Astrocyte (in vitro differentiated cells and primary cell): ENCODE results near the gene LRRC3B. TPM values are rescaled to one million over a fixed set of nuclear protein-coding genes. Genes with fewer than 3 reads are reported as not detected.

Source experiments
- DNase-seq: peaks from one replicate; pipeline ENCODE4 v3.0.0-alpha.2; 2010; ENCODE audit warnings: low read depth
- FAIRE-seq: peaks from 2 replicates; lab custom pipeline; 2011; peaks lifted over from hg19 to GRCh38; lab: Jason Lieb, UNC
- H2AFZ ChIP-seq: 2 replicates; pipeline ENCODE4 v1.6.0; 2012; ENCODE audit warnings: low read depth, low read length, inconsistent platforms
- H3K27ac ChIP-seq: 2 replicates; pipeline ENCODE4 v1.5.1; 2011; ENCODE audit warnings: low read depth, low read length, inconsistent platforms
- H3K27me3 ChIP-seq: 2 replicates; pipeline ENCODE4 v1.6.0; 2011; ENCODE audit warnings: low read length, inconsistent platforms; ENCODE audit not compliant: insufficient read depth
- H3K36me3 ChIP-seq: 2 replicates; pipeline ENCODE4 v1.5.1; 2011; ENCODE audit warnings: low read length, inconsistent platforms; ENCODE audit not compliant: insufficient read depth
- H3K4me1 ChIP-seq: 2 replicates; pipeline ENCODE4 v1.5.1; 2011; ENCODE audit warnings: low read length, inconsistent platforms; ENCODE audit not compliant: insufficient read depth
- H3K4me2 ChIP-seq: 2 replicates; pipeline ENCODE4 v1.6.0; 2012; ENCODE audit warnings: low read length, inconsistent platforms
- H3K4me3 ChIP-seq: 2 replicates; pipeline ENCODE4 v1.5.1; 2011; ENCODE audit warnings: low read depth, mild to moderate bottlenecking, low read length, inconsistent platforms; ENCODE audit not compliant: insufficient read depth
- H3K79me2 ChIP-seq: 2 replicates; pipeline ENCODE4 v1.6.0; 2012; ENCODE audit warnings: mild to moderate bottlenecking, low read length, inconsistent platforms; ENCODE audit not compliant: insufficient read depth
- H3K9ac ChIP-seq: 2 replicates; pipeline ENCODE4 v1.6.0; 2012; ENCODE audit warnings: mild to moderate bottlenecking, low read length, inconsistent platforms
- H3K9me3 ChIP-seq: 2 replicates; pipeline ENCODE4 v1.5.1; 2012; ENCODE audit warnings: low read depth, mild to moderate bottlenecking, low read length, inconsistent platforms; ENCODE audit not compliant: insufficient read depth
- H4K20me1 ChIP-seq: 2 replicates; pipeline ENCODE4 v1.6.0; 2012; ENCODE audit warnings: low read length, inconsistent platforms; ENCODE audit not compliant: insufficient read depth
- H3K27ac Mint-ChIP-seq: one replicate; pipeline ENCODE4 v1.8.0; 2021; ENCODE audit warnings: mild to moderate bottlenecking, mixed read lengths; ENCODE audit not compliant: unreplicated experiment
- H3K27me3 Mint-ChIP-seq: one replicate; pipeline ENCODE4 v1.8.0; 2021; ENCODE audit warnings: low read depth, mixed read lengths; ENCODE audit not compliant: unreplicated experiment
- H3K36me3 Mint-ChIP-seq: one replicate; pipeline ENCODE4 v1.8.0; 2021; ENCODE audit warnings: low read depth, mixed read lengths; ENCODE audit not compliant: unreplicated experiment
- H3K4me1 Mint-ChIP-seq: one replicate; pipeline ENCODE4 v1.8.0; 2021; ENCODE audit warnings: low read depth, mixed read lengths; ENCODE audit not compliant: unreplicated experiment
- H3K4me3 Mint-ChIP-seq: one replicate; pipeline ENCODE4 v1.8.0; 2021; ENCODE audit warnings: mild to moderate bottlenecking, moderate library complexity, mixed read lengths; ENCODE audit not compliant: unreplicated experiment
- H3K9me3 Mint-ChIP-seq: one replicate; pipeline ENCODE4 v1.8.0; 2021; ENCODE audit warnings: mild to moderate bottlenecking, mixed read lengths; ENCODE audit not compliant: unreplicated experiment
- CTCF ChIP-seq: IDR thresholded peaks from 2 replicates; pipeline ENCODE4 v1.5.1; 2011; ENCODE audit warnings: low read depth, mild to moderate bottlenecking, inconsistent platforms, low read length, moderate library complexity; ENCODE audit not compliant: insufficient read depth
- EZH2 ChIP-seq: IDR thresholded peaks from 2 replicates; pipeline ENCODE4 v1.6.1; 2012; ENCODE audit warnings: mild to moderate bottlenecking, low read length, inconsistent platforms; ENCODE audit not compliant: insufficient read depth
- total RNA-seq: library from RNA; stranded (reverse); gene quantifications from 2 replicates; pipeline ENCODE4 v1.2.1, GENCODE V29; 2021

The LRRC3B gene
- total RNA-seq, 1 donor from 2014 or later = 5.7 TPM

GRCh38 chr3:26714485-26714884 is 91.9 kb downstream of the LRRC3B start:
- Mint-ChIP-seq H3K9me3 (peaks cover 2% of the 10 kb centered on the region), H3K4me3 (no peak overlapping the region), H3K4me1 (no peaks in the 10 kb centered on the region), H3K36me3 (no peaks in the 10 kb centered on the region), H3K27me3 (no peaks in the 10 kb centered on the region), H3K27ac (no peak overlapping the region)
- FAIRE-seq = no peak
- H3K9me3 ChIP-seq = no peaks in the 10 kb centered on the region
- no peak for DNase-seq
- H3K27me3 ChIP-seq = no peaks in the 10 kb centered on the region
- H3K36me3 ChIP-seq = no peaks in the 10 kb centered on the region
- TF ChIP-seq EZH2 (no peak), CTCF (no peak)
- no peak overlapping the region for H3K4me2 ChIP-seq
- no peaks in the 10 kb centered on the region for H3K79me2 ChIP-seq
- no peak overlapping the region for H2AFZ ChIP-seq
- no peaks in the 10 kb centered on the region for H3K4me1 ChIP-seq
- H3K9ac ChIP-seq = no peak overlapping the region
- no peak overlapping the region for H3K27ac ChIP-seq
- no peaks in the 10 kb centered on the region for H4K20me1 ChIP-seq
- H3K4me3 ChIP-seq = no peak overlapping the region

GRCh38 chr3:26715431-26715830 is 92.9 kb downstream of the LRRC3B start:
- Histone ChIP-seq H3K4me2 (no peak overlapping the region), H3K9me3 (no peaks in the 10 kb centered on the region), H3K4me3 (no peak overlapping the region), H2AFZ (no peak overlapping the region), H3K79me2 (no peaks in the 10 kb centered on the region), H4K20me1 (no peaks in the 10 kb centered on the region), H3K27ac (no peak overlapping the region), H3K36me3 (no peaks in the 10 kb centered on the region), H3K4me1 (no peaks in the 10 kb centered on the region), H3K27me3 (no peaks in the 10 kb centered on the region), H3K9ac (no peak overlapping the region)
- H3K4me3 Mint-ChIP-seq = no peak overlapping the region
- DNase-seq (no peak), FAIRE-seq (no peak)
- H3K27ac Mint-ChIP-seq = no peak overlapping the region
- H3K9me3 Mint-ChIP-seq = peaks cover 2% of the 10 kb centered on the region
- H3K4me1 Mint-ChIP-seq = no peaks in the 10 kb centered on the region
- TF ChIP-seq CTCF = no peak
- TF ChIP-seq EZH2 = no peak
- H3K27me3 Mint-ChIP-seq = no peaks in the 10 kb centered on the region
- H3K36me3 Mint-ChIP-seq = no peaks in the 10 kb centered on the region

- Histone ChIP-seq H3K27me3 (no peaks in the 10 kb centered on the region), H3K4me2 (no peak overlapping the region), H3K4me3 (no peak overlapping the region), H3K9ac (no peak overlapping the region), H3K79me2 (no peaks in the 10 kb centered on the region), H3K4me1 (no peaks in the 10 kb centered on the region), H2AFZ (no peak overlapping the region), H3K36me3 (no peaks in the 10 kb centered on the region), H3K27ac (no peak overlapping the region), H4K20me1 (no peaks in the 10 kb centered on the region), H3K9me3 (no peaks in the 10 kb centered on the region)
- TF ChIP-seq EZH2 (no peak), CTCF (no peak)
- FAIRE-seq = no peak
- Mint-ChIP-seq H3K36me3 (no peaks in the 10 kb centered on the region), H3K4me1 (no peaks in the 10 kb centered on the region), H3K27me3 (no peaks in the 10 kb centered on the region), H3K27ac (no peak overlapping the region), H3K4me3 (no peak overlapping the region), H3K9me3 (peaks cover 2% of the 10 kb centered on the region)
- DNase-seq = no peak
Measured at GRCh38 chr3:26718315-26718714, 95.7 kb downstream of the LRRC3B start.
